SK-N-SH treated with all-trans-retinoic acid at 6 μM for 48 hours (cell line): ENCODE measurements around the gene CKMT2.

ENCODE experiments used
- ARNTL ChIP-seq: fragments of 450-650 bp; formaldehyde crosslinking; IDR thresholded peaks from 2 replicates; pipeline ENCODE4 v1.5.0; 2020; ENCODE audit warnings: low read depth, mild to moderate bottlenecking, moderate library complexity, borderline replicate concordance
- CREB5 ChIP-seq: fragments of 250-450 bp; sonication (Bioruptor Pico); IDR thresholded peaks from 2 replicates; pipeline ENCODE4 v1.5.1; 2020; ENCODE audit warnings: low read depth, mild to moderate bottlenecking, moderate library complexity
- ESRRG ChIP-seq: fragments of 250-450 bp; sonication (Bioruptor Pico); IDR thresholded peaks from 2 replicates; pipeline ENCODE4 v1.6.1; 2021; ENCODE audit warnings: mild to moderate bottlenecking
- GLIS3 ChIP-seq: fragments of 250-450 bp; sonication (Bioruptor Pico); IDR thresholded peaks from 2 replicates; pipeline ENCODE4 v1.5.0; 2020; ENCODE audit warnings: mild to moderate bottlenecking, moderate library complexity
- ISL1 ChIP-seq: fragments of 250-450 bp; sonication (Bioruptor Pico); IDR thresholded peaks from 2 replicates; pipeline ENCODE4 v2.1.2; 2022; ENCODE audit warnings: mild to moderate bottlenecking, moderate library complexity
- PATZ1 ChIP-seq: fragments of 250-450 bp; sonication (Bioruptor Pico); IDR thresholded peaks from 2 replicates; pipeline ENCODE4 v1.8.0; 2020; ENCODE audit warnings: mild to moderate bottlenecking, moderate library complexity, borderline replicate concordance
- POU6F1 ChIP-seq: fragments of 250-450 bp; sonication (Bioruptor Pico); IDR thresholded peaks from 2 replicates; pipeline ENCODE4 v1.8.0; 2021; ENCODE audit warnings: low read depth, mild to moderate bottlenecking, moderate library complexity, borderline replicate concordance
- PPARA ChIP-seq: fragments of 250-450 bp; sonication (Bioruptor Pico); IDR thresholded peaks from 2 replicates; pipeline ENCODE4 v1.5.0; 2020; ENCODE audit warnings: mild to moderate bottlenecking, borderline replicate concordance
- TOX ChIP-seq: fragments of 250-450 bp; sonication (Bioruptor Pico); IDR thresholded peaks from 2 replicates; pipeline ENCODE4 v1.8.0; 2021; ENCODE audit warnings: mild to moderate bottlenecking, moderate library complexity, borderline replicate concordance
- ZFP3 ChIP-seq: fragments of 250-450 bp; sonication (Bioruptor Pico); IDR thresholded peaks from 2 replicates; pipeline ENCODE4 v1.5.0; 2020; ENCODE audit warnings: mild to moderate bottlenecking, moderate library complexity
- ZFP30 ChIP-seq: fragments of 450-650 bp; formaldehyde crosslinking; IDR thresholded peaks from 2 replicates; pipeline ENCODE4 v1.5.0; 2022; ENCODE audit warnings: mild to moderate bottlenecking, moderate library complexity
- ZNF565 ChIP-seq: fragments of 450-650 bp; formaldehyde crosslinking; conservative IDR thresholded peaks from 2 replicates; pipeline ENCODE4 v1.5.0; 2020; ENCODE audit warnings: low read depth, mild to moderate bottlenecking, moderate library complexity

GRCh38 chr5:81209869-81210493 lies 23.1 kb upstream of the CKMT2 start:
- TF ChIP-seq PPARA, result no peak
- no peak for TF ChIP-seq ARNTL (CRISPR knock-in tag)
- TF ChIP-seq PATZ1 (CRISPR knock-in tag), result no peak
- no peak for TF ChIP-seq ESRRG (CRISPR knock-in tag)
- TF ChIP-seq CREB5 (CRISPR knock-in tag), result no peak
- no peak for TF ChIP-seq POU6F1 (CRISPR knock-in tag)
- no peak for TF ChIP-seq TOX (CRISPR knock-in tag)
- TF ChIP-seq ZFP30, result no peak
- no peak for TF ChIP-seq ISL1 (CRISPR knock-in tag)
- TF ChIP-seq ZFP3, result no peak
- no peak for TF ChIP-seq GLIS3
- no peak for TF ChIP-seq ZNF565
